DND-41 (cell line): ENCODE results near the gene PXMP2.

ENCODE experiments used
- ATAC-seq: fragments of 200-7000 bp; cut with Tn5 transposase; 3 replicates; pipeline ENCODE4 v1.9.1; 2021; ENCODE audit warnings: low read depth; ENCODE audit not compliant: insufficient read depth
- DNase-seq: peaks from one replicate; pipeline ENCODE4 v3.0.0-alpha.2; 2020
- H2AFZ ChIP-seq: 2 replicates; pipeline ENCODE4 v1.6.0; 2012; ENCODE audit warnings: low read depth, low read length
- H3K27ac ChIP-seq: 2 replicates; pipeline ENCODE4 v1.5.1; 2012; ENCODE audit warnings: low read length, inconsistent platforms
- H3K27me3 ChIP-seq: fragments of 200-600 bp; sonication (generic); 2 replicates; pipeline ENCODE4 v1.6.0; 2012; ENCODE audit warnings: low read length, mild to moderate bottlenecking, inconsistent platforms; ENCODE audit not compliant: insufficient read depth, poor library complexity
- H3K36me3 ChIP-seq: 2 replicates; pipeline ENCODE4 v1.5.1; 2012; ENCODE audit warnings: low read length, inconsistent platforms; ENCODE audit not compliant: insufficient read depth
- H3K4me1 ChIP-seq: 2 replicates; pipeline ENCODE4 v1.5.1; 2012; ENCODE audit warnings: mild to moderate bottlenecking, low read length; ENCODE audit not compliant: insufficient read depth
- H3K4me2 ChIP-seq: 2 replicates; pipeline ENCODE4 v1.6.0; 2012; ENCODE audit warnings: mild to moderate bottlenecking, moderate library complexity, low read length, inconsistent platforms; ENCODE audit not compliant: insufficient read depth
- H3K4me3 ChIP-seq, 2 experiments: fragments of 200-600 bp in 1 of 2; shearing (Covaris generic) in 1 of 2; 2 replicates each; pipeline ENCODE4 v1.5.1; 2012 to 2016; ENCODE audit warnings: inconsistent platforms in 2 of 2, low read length in 2 of 2, mild to moderate bottlenecking in 2 of 2, low read depth in 1 of 2, moderate library complexity in 1 of 2
- H3K79me2 ChIP-seq: 2 replicates; pipeline ENCODE4 v1.6.0; 2012; ENCODE audit warnings: low read length, inconsistent platforms; ENCODE audit not compliant: insufficient read depth
- H3K9ac ChIP-seq: 2 replicates; pipeline ENCODE4 v1.6.0; 2012; ENCODE audit warnings: low read depth, mild to moderate bottlenecking, inconsistent platforms, low read length, moderate library complexity
- H3K9me3 ChIP-seq: 2 replicates; pipeline ENCODE4 v1.5.1; 2012; ENCODE audit warnings: low read length, moderate library complexity, mild to moderate bottlenecking, inconsistent platforms; ENCODE audit not compliant: insufficient read depth, severe bottlenecking
- H4K20me1 ChIP-seq: 2 replicates; pipeline ENCODE4 v1.6.0; 2012; ENCODE audit warnings: low read length; ENCODE audit not compliant: insufficient read depth
- EZH2 ChIP-seq: IDR thresholded peaks from 3 replicates; pipeline ENCODE4 v1.6.1; 2012; ENCODE audit warnings: borderline replicate concordance, low read depth, mild to moderate bottlenecking, moderate library complexity, low read length, inconsistent platforms; ENCODE audit not compliant: severe bottlenecking
- TF ChIP-seq, protein P1 (sequence below): IDR thresholded peaks from 2 replicates; pipeline ENCODE4 v1.5.1; 2012; ENCODE audit warnings: borderline replicate concordance, low read length, moderate library complexity, mild to moderate bottlenecking; ENCODE audit not compliant: poor library complexity, severe bottlenecking; ENCODE audit errors: extremely low read depth

PXMP2 gene

DNA sequence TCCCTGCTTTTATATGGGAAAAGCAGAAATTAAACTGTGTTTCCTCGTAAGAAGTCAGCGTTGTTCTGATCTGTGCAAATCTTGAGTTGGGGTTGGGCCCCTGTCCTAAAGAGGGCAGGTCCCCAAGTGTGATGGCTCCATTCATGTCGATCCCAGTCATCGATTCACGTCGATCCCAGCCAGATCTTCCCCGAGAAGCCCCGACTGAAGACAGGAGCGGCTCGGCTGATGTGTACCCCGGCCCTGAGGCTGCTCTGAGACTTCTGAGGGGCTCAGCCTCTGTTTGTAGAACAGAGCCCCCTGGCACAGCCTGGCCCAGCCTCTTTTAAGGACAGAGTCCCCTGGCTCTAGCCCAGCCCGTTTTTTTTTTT, 32.6 kb downstream of the PXMP2 start:
- Histone ChIP-seq H3K27ac (no peak overlapping the region), H3K4me1 (no peaks in the 10 kb centered on the region), H2AFZ (no peak overlapping the region), H3K79me2 (peaks cover 35% of the 10 kb centered on the region), H3K9ac (no peak overlapping the region), H3K4me2 (no peak overlapping the region), H3K36me3 (peaks cover 81% of the 10 kb centered on the region), H3K4me3 (no peak overlapping the region), H3K9me3 (no peaks in the 10 kb centered on the region), H3K27me3 (no peaks in the 10 kb centered on the region), H4K20me1 (peaks cover 70% of the 10 kb centered on the region)
- ATAC-seq (no peak), DNase-seq (no peak)
- TF ChIP-seq, protein P1, sequence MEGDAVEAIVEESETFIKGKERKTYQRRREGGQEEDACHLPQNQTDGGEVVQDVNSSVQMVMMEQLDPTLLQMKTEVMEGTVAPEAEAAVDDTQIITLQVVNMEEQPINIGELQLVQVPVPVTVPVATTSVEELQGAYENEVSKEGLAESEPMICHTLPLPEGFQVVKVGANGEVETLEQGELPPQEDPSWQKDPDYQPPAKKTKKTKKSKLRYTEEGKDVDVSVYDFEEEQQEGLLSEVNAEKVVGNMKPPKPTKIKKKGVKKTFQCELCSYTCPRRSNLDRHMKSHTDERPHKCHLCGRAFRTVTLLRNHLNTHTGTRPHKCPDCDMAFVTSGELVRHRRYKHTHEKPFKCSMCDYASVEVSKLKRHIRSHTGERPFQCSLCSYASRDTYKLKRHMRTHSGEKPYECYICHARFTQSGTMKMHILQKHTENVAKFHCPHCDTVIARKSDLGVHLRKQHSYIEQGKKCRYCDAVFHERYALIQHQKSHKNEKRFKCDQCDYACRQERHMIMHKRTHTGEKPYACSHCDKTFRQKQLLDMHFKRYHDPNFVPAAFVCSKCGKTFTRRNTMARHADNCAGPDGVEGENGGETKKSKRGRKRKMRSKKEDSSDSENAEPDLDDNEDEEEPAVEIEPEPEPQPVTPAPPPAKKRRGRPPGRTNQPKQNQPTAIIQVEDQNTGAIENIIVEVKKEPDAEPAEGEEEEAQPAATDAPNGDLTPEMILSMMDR, result no peak
- TF ChIP-seq EZH2, result no peak

DNA sequence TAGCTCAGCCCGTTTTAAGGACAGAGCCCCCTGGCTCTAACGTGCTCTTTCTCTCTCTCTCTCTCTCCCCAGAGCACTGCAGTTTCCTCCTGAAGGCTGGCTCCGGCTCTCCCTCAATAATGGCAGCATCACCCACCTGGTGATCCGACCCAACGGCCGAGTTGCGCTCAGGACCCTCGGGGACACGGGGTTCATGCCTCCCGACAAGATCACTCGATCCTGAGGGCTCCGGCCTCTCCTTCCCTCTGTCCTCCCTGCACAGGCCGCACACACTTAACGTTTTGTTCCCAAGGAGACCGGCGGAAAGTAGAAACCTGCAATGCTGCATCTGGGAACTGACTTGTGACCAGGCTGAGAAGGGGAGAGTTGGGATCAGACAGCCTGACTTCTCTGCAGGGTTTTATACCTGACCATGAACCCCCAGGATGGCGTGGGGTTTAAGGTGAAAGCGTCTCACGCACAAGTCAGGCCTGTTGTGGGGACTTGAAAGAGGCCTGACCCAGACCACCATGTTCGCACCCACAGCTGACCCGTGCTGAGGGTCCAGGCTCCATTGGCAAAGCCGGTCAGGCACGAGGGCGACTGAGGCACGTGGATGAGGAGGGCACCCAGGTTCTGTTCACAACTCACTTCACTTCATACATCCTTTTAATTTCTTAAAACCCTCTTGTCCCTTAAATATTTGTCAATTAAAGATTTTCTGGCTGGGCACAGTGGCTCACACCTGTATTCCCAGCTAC, 33.4 kb downstream of the PXMP2 start:
- no peak overlapping the region for H3K4me3 ChIP-seq
- DNase-seq (no peak), ATAC-seq (no peak)
- no peaks in the 10 kb centered on the region for H3K27me3 ChIP-seq
- no peaks in the 10 kb centered on the region for H3K9me3 ChIP-seq
- peaks cover 85% of the 10 kb centered on the region for H3K36me3 ChIP-seq
- no peak overlapping the region for H3K4me2 ChIP-seq
- TF ChIP-seq, protein P1, result no peak
- TF ChIP-seq EZH2, result no peak
- peaks cover 32% of the 10 kb centered on the region for H3K79me2 ChIP-seq
- H3K4me1 ChIP-seq, result no peaks in the 10 kb centered on the region
- H2AFZ ChIP-seq, result no peak overlapping the region
- no peak overlapping the region for H3K9ac ChIP-seq
- H4K20me1 ChIP-seq, result peaks cover 70% of the 10 kb centered on the region
- no peak overlapping the region for H3K27ac ChIP-seq

DNA sequence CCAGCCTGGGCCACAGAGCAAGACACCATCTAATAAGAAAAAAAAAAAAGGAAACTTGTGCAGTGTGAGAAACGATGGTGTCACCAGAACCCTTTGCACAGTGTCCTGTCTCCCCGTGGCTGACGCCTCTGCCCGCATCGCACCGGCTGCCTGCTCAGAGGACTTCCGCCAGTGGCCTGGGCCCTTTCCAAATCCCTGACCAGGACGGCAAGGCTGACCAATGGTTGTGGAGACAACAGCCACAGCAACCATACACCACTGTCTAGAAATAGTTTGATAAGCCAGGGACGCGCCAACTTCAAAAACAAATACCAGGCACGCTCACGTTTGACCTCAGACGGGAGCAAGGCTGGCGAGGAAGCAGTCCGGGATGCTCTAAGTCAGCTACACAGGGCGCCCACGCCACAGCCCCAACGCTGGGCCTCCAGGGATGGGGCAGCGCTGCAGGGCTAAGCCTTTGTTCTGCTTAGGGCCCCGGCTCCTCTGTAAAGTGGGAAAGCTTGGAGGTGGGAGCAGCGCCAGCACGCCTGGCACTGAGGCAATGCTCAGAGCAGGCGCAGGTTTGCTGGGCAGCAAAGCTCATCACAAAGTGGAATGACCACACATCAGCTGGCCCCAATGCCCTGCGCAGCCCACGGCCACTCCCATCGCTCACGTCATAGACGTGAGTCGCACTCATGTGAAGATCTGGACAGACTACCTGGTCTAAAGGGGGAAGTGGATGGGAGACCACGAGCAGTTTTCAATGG, 35.8 kb downstream of the PXMP2 start:
- no peak for DNase-seq
- Histone ChIP-seq H3K27ac (no peak overlapping the region), H3K79me2 (peaks cover 19% of the 10 kb centered on the region), H2AFZ (no peak overlapping the region), H3K4me2 (no peak overlapping the region), H3K27me3 (no peaks in the 10 kb centered on the region), H3K36me3 (peaks cover 87% of the 10 kb centered on the region), H3K9me3 (no peaks in the 10 kb centered on the region), H3K4me3 (no peak overlapping the region), H3K9ac (no peak overlapping the region), H3K4me1 (no peaks in the 10 kb centered on the region), H4K20me1 (peaks cover 66% of the 10 kb centered on the region)
- no peak for TF ChIP-seq EZH2
- TF ChIP-seq, protein P1, result no peak
- ATAC-seq, result no peak
